Measurements from ENCODE around the gene OR52E4.

OR52E4 gene

GRCh38 chr11:5929571-5930368, 49.3 kb downstream of the OR52E4 start:
- no peak for DNase-seq

- DNase-seq = no peak
These were observed 50.2 kb downstream of the OR52E4 start for GRCh38 chr11:5930614-5931013.

- DNase-seq = no peak
These were observed 50.6 kb downstream of the OR52E4 start for GRCh38 chr11:5931061-5931460.

GRCh38 chr11:5932671-5933070, 52.2 kb downstream of the OR52E4 start:
- no peak for DNase-seq

- no peak for DNase-seq
These were observed 52.7 kb downstream of the OR52E4 start for GRCh38 chr11:5933116-5933515.

All from femur (tissue), 1 donor.